GM19025 (cell line): Measurements from ENCODE around the gene LRP1B.
"Not testable (repeated sequence)": the region's sequence is repeated elsewhere in the genome, so short reads cannot be mapped to it uniquely, and the experiment has no call there.

Experiments
- ATAC-seq: cut with Tn5 transposase; IDR thresholded peaks from one replicate; pipeline ENCODE4 v1.9.1; 2021; ENCODE audit warnings: mild to moderate bottlenecking, low read depth, moderate library complexity; ENCODE audit not compliant: unreplicated experiment

LRP1B gene

GRCh38 chr2:140544769-140545168, 1586.0 kb downstream of the LRP1B start:
- not testable (repeated sequence) for ATAC-seq

- no peak for ATAC-seq
Measured at GRCh38 chr2:140542627-140543026, 1588.2 kb downstream of the LRP1B start.

- no peak for ATAC-seq
Measured at GRCh38 chr2:140539242-140539875, 1591.5 kb downstream of the LRP1B start.

GRCh38 chr2:140529706-140530105, 1601.1 kb downstream of the LRP1B start:
- no peak for ATAC-seq

GRCh38 chr2:140528982-140529381, 1601.8 kb downstream of the LRP1B start:
- no peak for ATAC-seq

GRCh38 chr2:140526575-140526974, 1604.2 kb downstream of the LRP1B start:
- ATAC-seq: no peak

- no peak for ATAC-seq
Measured at GRCh38 chr2:140512106-140512505, 1618.7 kb downstream of the LRP1B start.

GRCh38 chr2:140509765-140510164, 1621.1 kb downstream of the LRP1B start:
- ATAC-seq: no peak

- no peak for ATAC-seq
Measured at GRCh38 chr2:140508756-140509155, 1622.1 kb downstream of the LRP1B start.

- ATAC-seq: no peak
Measured at GRCh38 chr2:140506606-140507005, 1624.2 kb downstream of the LRP1B start.

GRCh38 chr2:140504601-140505000, 1626.2 kb downstream of the LRP1B start:
- no peak for ATAC-seq

GRCh38 chr2:140502951-140503630, 1627.7 kb downstream of the LRP1B start:
- no peak for ATAC-seq

GRCh38 chr2:140498360-140498759, 1632.5 kb downstream of the LRP1B start:
- ATAC-seq: no peak

GRCh38 chr2:140496714-140497113, 1634.1 kb downstream of the LRP1B start:
- no peak for ATAC-seq

GRCh38 chr2:140491876-140492275, 1638.9 kb downstream of the LRP1B start:
- ATAC-seq: no peak

- no peak for ATAC-seq
Measured at GRCh38 chr2:140489193-140489592, 1641.6 kb downstream of the LRP1B start.

- no peak for ATAC-seq
Measured at GRCh38 chr2:140481136-140481535, 1649.7 kb downstream of the LRP1B start.

GRCh38 chr2:140473851-140474250, 1657.0 kb downstream of the LRP1B start:
- no peak for ATAC-seq

GRCh38 chr2:140472676-140473075, 1658.1 kb downstream of the LRP1B start:
- no peak for ATAC-seq

- no peak for ATAC-seq
Measured at GRCh38 chr2:140465301-140465700, 1665.5 kb downstream of the LRP1B start.

- no peak for ATAC-seq
Measured at GRCh38 chr2:140462990-140463389, 1667.8 kb downstream of the LRP1B start.

GRCh38 chr2:140457483-140457882, 1673.3 kb downstream of the LRP1B start:
- ATAC-seq: no peak
